ENCODE data around the gene COL9A3. TPM values are rescaled to one million over a fixed set of nuclear protein-coding genes. Genes with fewer than 3 reads are reported as not detected.

Gene COL9A3
- total RNA-seq, 2 experiments from 2014 or later, result not detected

- ChIA-PET POLR2A (interaction anchor here (0.8 kb wide), 1 partner anchor 10 kb away, joined by 3 read pairs; no protein-coding TSS in a partner anchor), CTCF (no interaction called here)
- Mint-ChIP-seq H3K4me1 (ENCODE audit: low read depth) (peaks cover 10% of the 10 kb centered on the region), H3K4me3 (no peak overlapping the region), H3K9me3 (no peaks in the 10 kb centered on the region), H3K36me3 (ENCODE audit: low read depth) (peaks cover 20% of the 10 kb centered on the region), H3K27ac (no peak overlapping the region), H3K27me3 (no peaks in the 10 kb centered on the region)
- intact Hi-C loops (cut with DNase I, micrococcal nuclease), result no loop called here
- ATAC-seq (ENCODE audit: poor library complexity) (no peak), DNase-seq (no peak)
- Histone ChIP-seq H3K27me3 (ENCODE audit: control insufficient read depth in 1 of 2, insufficient read depth in 2 of 2, low read length in 2 of 2) (no peaks in the 10 kb centered on the region), H3K27ac (ENCODE audit: low read depth in 1 of 2, low read length in 2 of 2) (no peak overlapping the region), H3K4me1 (ENCODE audit: insufficient read depth, low read length) (peaks cover 10% of the 10 kb centered on the region), H3K4me3 (ENCODE audit: low read length) (no peak overlapping the region), H3K9me3 (ENCODE audit: control insufficient read depth in 1 of 2, insufficient read depth in 1 of 2, low read length in 2 of 2) (no peaks in the 10 kb centered on the region), H3K36me3 (ENCODE audit: insufficient read depth, low read length) (peaks cover 24% of the 10 kb centered on the region)
- no peak for TF ChIP-seq CTCF (IDR thresholded peaks at IDR 0.05)
Measured at GRCh38 chr20:62880935-62881661, 64.2 kb downstream of the COL9A3 start.

- no peak overlapping the region for H3K27ac Mint-ChIP-seq
- POLR2A ChIA-PET, result interaction anchor here (0.8 kb wide), 1 partner anchor 9 kb away, joined by 3 read pairs; no protein-coding TSS in a partner anchor
- DNase-seq, result no peak
Measured at GRCh38 chr20:62881662-62882395, 65.0 kb downstream of the COL9A3 start.

GRCh38 chr20:62882426-62882825 lies 65.6 kb downstream of the COL9A3 start:
- H3K27me3 ChIP-seq (ENCODE audit: control insufficient read depth in 1 of 2, insufficient read depth in 2 of 2, low read length in 2 of 2), result no peaks in the 10 kb centered on the region
- ChIA-PET CTCF (no interaction called here), POLR2A (no interaction called here)
- no peak for TF ChIP-seq CTCF (IDR thresholded peaks at IDR 0.05)
- ATAC-seq (ENCODE audit: poor library complexity) (no peak), DNase-seq (no peak)
- no peak overlapping the region for H3K4me3 ChIP-seq (ENCODE audit: low read length)
- Mint-ChIP-seq H3K36me3 (ENCODE audit: low read depth) (peaks cover 33% of the 10 kb centered on the region), H3K27me3 (no peaks in the 10 kb centered on the region), H3K4me1 (ENCODE audit: low read depth) (peaks cover 17% of the 10 kb centered on the region), H3K4me3 (no peak overlapping the region), H3K27ac (no peak overlapping the region), H3K9me3 (no peaks in the 10 kb centered on the region)
- no peak overlapping the region for H3K27ac ChIP-seq (ENCODE audit: low read depth in 1 of 2, low read length in 2 of 2)
- peaks cover 31% of the 10 kb centered on the region for H3K36me3 ChIP-seq (ENCODE audit: insufficient read depth, low read length)
- H3K4me1 ChIP-seq (ENCODE audit: insufficient read depth, low read length), result peaks cover 12% of the 10 kb centered on the region
- intact Hi-C loops (cut with DNase I, micrococcal nuclease), result no loop called here
- H3K9me3 ChIP-seq (ENCODE audit: control insufficient read depth in 1 of 2, insufficient read depth in 1 of 2, low read length in 2 of 2), result no peaks in the 10 kb centered on the region

More at GRCh38 chr20:62881662-62882395, 65.0 kb downstream of the COL9A3 start:
- Histone ChIP-seq H3K4me3 (ENCODE audit: low read length) (no peak overlapping the region), H3K9me3 (ENCODE audit: control insufficient read depth in 1 of 2, insufficient read depth in 1 of 2, low read length in 2 of 2) (no peaks in the 10 kb centered on the region), H3K27ac (ENCODE audit: low read depth in 1 of 2, low read length in 2 of 2) (no peak overlapping the region), H3K27me3 (ENCODE audit: control insufficient read depth in 1 of 2, insufficient read depth in 2 of 2, low read length in 2 of 2) (no peaks in the 10 kb centered on the region), H3K36me3 (ENCODE audit: insufficient read depth, low read length) (peaks cover 28% of the 10 kb centered on the region), H3K4me1 (ENCODE audit: insufficient read depth, low read length) (peaks cover 14% of the 10 kb centered on the region)
- no peak for TF ChIP-seq CTCF (IDR thresholded peaks at IDR 0.05)
- no peaks in the 10 kb centered on the region for H3K27me3 Mint-ChIP-seq
- peaks cover 11% of the 10 kb centered on the region for H3K4me1 Mint-ChIP-seq (ENCODE audit: low read depth)
- H3K4me3 Mint-ChIP-seq, result no peak overlapping the region
- no peaks in the 10 kb centered on the region for H3K9me3 Mint-ChIP-seq
- peaks cover 27% of the 10 kb centered on the region for H3K36me3 Mint-ChIP-seq (ENCODE audit: low read depth)
- CTCF ChIA-PET, result no interaction called here
- ATAC-seq (ENCODE audit: poor library complexity), result no peak
- intact Hi-C loops (cut with DNase I, micrococcal nuclease), result no loop called here
